ENCODE results near the gene RIOK3. TPM values are rescaled to one million over a fixed set of nuclear protein-coding genes. Genes with fewer than 3 reads are reported as not detected.
A peak's percentile ranks its signal among the peaks of the same experiment; 100 is the strongest.
"Not testable (repeated sequence)": the region's sequence is repeated elsewhere in the genome, so short reads cannot be mapped to it uniquely, and the experiment has no call there.

The RIOK3 gene, protein sequence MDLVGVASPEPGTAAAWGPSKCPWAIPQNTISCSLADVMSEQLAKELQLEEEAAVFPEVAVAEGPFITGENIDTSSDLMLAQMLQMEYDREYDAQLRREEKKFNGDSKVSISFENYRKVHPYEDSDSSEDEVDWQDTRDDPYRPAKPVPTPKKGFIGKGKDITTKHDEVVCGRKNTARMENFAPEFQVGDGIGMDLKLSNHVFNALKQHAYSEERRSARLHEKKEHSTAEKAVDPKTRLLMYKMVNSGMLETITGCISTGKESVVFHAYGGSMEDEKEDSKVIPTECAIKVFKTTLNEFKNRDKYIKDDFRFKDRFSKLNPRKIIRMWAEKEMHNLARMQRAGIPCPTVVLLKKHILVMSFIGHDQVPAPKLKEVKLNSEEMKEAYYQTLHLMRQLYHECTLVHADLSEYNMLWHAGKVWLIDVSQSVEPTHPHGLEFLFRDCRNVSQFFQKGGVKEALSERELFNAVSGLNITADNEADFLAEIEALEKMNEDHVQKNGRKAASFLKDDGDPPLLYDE
- 10 to 100 TPM; 67.1 to 95.8 (median 78.8) TPM for polyA plus RNA-seq (ENCODE audit: low read depth in 6 of 6)

- DNase-seq (peak; percentile 91), ATAC-seq (ENCODE audit: low read depth in 2 of 2) (peak; percentile 95 to 96)
- Mint-ChIP-seq H3K4me3 (peak within 1 kb of the TSS; percentile 96 to 100 (median 99)), H3K36me3 (peaks cover 0 to 8% of the 10 kb centered on the region in 2 donors), H3K9me3 (no peaks in the 10 kb centered on the region), H3K27ac (peak within 1 kb of the TSS; percentile 94 to 99 (median 97)), H3K4me1 (peaks cover 36 to 69% (median 56%) of the 10 kb centered on the region in 3 donors), H3K27me3 (no peaks in the 10 kb centered on the region)
These were observed at the start of gene RIOK3 for GRCh38 chr18:23452728-23453679. Gene RIOK3 (plus strand): TSS chr18:23453287. CDS start chr18:23453440, 153 bp downstream.

- ATAC-seq (ENCODE audit: low read depth in 2 of 2): no peak
- H3K4me1 Mint-ChIP-seq: peaks cover 0 to 6% (median 4%) of the 10 kb centered on the region in 3 donors
- DNase-seq: no peak
- no peaks in the 10 kb centered on the region for H3K9me3 Mint-ChIP-seq
- H3K4me3 Mint-ChIP-seq: no peak overlapping the region
- H3K36me3 Mint-ChIP-seq: peaks cover 6 to 16% of the 10 kb centered on the region in 2 donors
- H3K27ac Mint-ChIP-seq: no peak overlapping the region
- H3K27me3 Mint-ChIP-seq: no peaks in the 10 kb centered on the region
These were observed 49.8 kb upstream of the RIOK3 start for GRCh38 chr18:23403310-23403709.

DNA sequence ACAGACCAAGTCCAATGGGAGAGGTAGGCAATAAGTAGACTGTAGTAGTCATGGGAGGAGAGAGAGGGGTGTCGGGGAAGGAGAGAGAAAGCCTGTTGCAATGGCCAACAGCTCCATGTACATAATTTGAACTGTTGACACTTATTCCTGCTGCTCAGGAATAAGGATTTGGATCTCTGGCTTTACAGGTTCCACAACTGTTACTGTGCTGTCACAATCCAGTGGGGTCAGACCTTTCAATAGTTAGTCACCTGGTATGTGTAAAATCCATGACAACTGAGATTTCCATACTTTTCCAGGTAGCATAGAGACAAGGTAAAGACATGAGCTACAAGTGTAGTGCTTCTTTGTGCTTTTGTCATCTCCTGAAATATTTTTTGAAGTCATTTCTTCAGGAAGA lies 47.5 kb upstream of the RIOK3 start:
- H3K4me1 Mint-ChIP-seq: peaks cover 0 to 6% (median 4%) of the 10 kb centered on the region in 3 donors
- peaks cover 6 to 9% of the 10 kb centered on the region in 2 donors for H3K36me3 Mint-ChIP-seq
- H3K4me3 Mint-ChIP-seq: no peak overlapping the region
- H3K27ac Mint-ChIP-seq: no peak overlapping the region
- DNase-seq: no peak
- no peak for ATAC-seq (ENCODE audit: low read depth in 2 of 2)
- no peaks in the 10 kb centered on the region for H3K9me3 Mint-ChIP-seq
- H3K27me3 Mint-ChIP-seq: no peaks in the 10 kb centered on the region

GRCh38 chr18:23406271-23406787 lies 46.8 kb upstream of the RIOK3 start:
- no peaks in the 10 kb centered on the region for H3K27me3 Mint-ChIP-seq
- H3K4me3 Mint-ChIP-seq: no peak overlapping the region
- H3K27ac Mint-ChIP-seq: no peak overlapping the region
- H3K36me3 Mint-ChIP-seq: peaks cover 6 to 9% of the 10 kb centered on the region in 2 donors
- H3K9me3 Mint-ChIP-seq: no peaks in the 10 kb centered on the region
- H3K4me1 Mint-ChIP-seq: peaks cover 0 to 10% (median 6%) of the 10 kb centered on the region in 3 donors
- ATAC-seq (ENCODE audit: low read depth in 2 of 2) (no peak), DNase-seq (no peak)

- no peak overlapping the region for H3K4me3 Mint-ChIP-seq
- no peaks in the 10 kb centered on the region for H3K27me3 Mint-ChIP-seq
- no peaks in the 10 kb centered on the region for H3K36me3 Mint-ChIP-seq
- ATAC-seq (ENCODE audit: low read depth in 2 of 2): no peak
- DNase-seq: no peak
- H3K4me1 Mint-ChIP-seq: peaks cover 16 to 18% (median 18%) of the 10 kb centered on the region in 3 donors
- H3K27ac Mint-ChIP-seq: peak overlapping the region in 1 of 6 donors; percentile 33
- H3K9me3 Mint-ChIP-seq: no peaks in the 10 kb centered on the region
These were observed 40.6 kb upstream of the RIOK3 start for GRCh38 chr18:23412351-23412964.

DNA sequence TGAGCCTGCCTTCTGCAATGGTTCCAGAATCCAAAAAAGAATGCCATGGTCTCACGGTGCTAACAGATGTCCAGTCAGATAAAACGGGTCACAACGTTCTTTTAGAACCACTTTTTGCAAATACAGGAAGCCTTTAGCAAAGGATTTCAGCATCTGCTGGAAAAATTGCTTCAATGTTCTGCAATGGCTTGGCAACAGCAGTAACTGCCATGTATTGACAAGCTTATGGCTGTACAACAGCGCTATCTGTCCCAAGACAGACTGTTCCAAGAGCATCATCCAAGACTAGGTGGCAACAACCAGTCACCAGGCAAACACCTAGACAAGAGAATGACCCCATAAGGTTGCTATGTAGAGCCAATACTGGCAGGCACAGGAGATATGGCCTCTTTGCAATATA lies 37.6 kb upstream of the RIOK3 start:
- Mint-ChIP-seq H3K9me3 (no peaks in the 10 kb centered on the region), H3K4me3 (no peak overlapping the region), H3K27me3 (no peaks in the 10 kb centered on the region), H3K27ac (no peak overlapping the region), H3K36me3 (no peaks in the 10 kb centered on the region), H3K4me1 (peaks cover 12 to 16% (median 14%) of the 10 kb centered on the region in 3 donors)
- ATAC-seq (ENCODE audit: low read depth in 2 of 2): no peak
- no peak for DNase-seq

DNA sequence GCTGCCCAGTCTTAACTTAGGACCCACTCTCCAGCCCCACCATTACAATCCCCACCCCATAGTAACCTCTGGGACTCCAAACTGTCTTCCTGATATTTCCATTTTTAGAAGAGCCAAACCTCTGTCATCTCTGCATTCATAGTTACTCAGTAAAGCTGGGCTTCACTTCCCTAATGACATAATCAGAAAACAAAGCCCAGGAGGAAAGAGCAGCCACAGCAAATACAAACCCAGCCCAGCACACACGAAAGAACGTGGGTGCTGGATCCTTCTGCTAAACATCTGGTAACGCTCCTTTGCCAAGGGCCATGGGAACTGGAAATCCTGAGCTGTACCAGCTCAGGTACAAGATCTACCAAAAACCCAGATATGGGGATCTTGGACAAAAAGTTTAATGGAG lies 36.8 kb upstream of the RIOK3 start:
- no peak for ATAC-seq (ENCODE audit: low read depth in 2 of 2)
- H3K9me3 Mint-ChIP-seq: no peaks in the 10 kb centered on the region

GRCh38 chr18:23421277-23421676 lies 31.8 kb upstream of the RIOK3 start:
- H3K9me3 Mint-ChIP-seq: peaks cover 0 to 2% (median 1%) of the 10 kb centered on the region in 7 donors
- no peaks in the 10 kb centered on the region for H3K36me3 Mint-ChIP-seq
- DNase-seq (no peak), ATAC-seq (ENCODE audit: low read depth in 2 of 2) (no peak)
- peak overlapping the region in 1 of 6 donors; percentile 85 for H3K27ac Mint-ChIP-seq
- no peaks in the 10 kb centered on the region for H3K27me3 Mint-ChIP-seq
- H3K4me3 Mint-ChIP-seq: peak overlapping the region in 1 of 8 donors; percentile 49
- peaks cover 29 to 38% (median 34%) of the 10 kb centered on the region in 3 donors for H3K4me1 Mint-ChIP-seq

More for the DNA sequence above, 36.8 kb upstream of the RIOK3 start:
- Mint-ChIP-seq H3K4me1 (peaks cover 10 to 18% (median 14%) of the 10 kb centered on the region in 3 donors), H3K4me3 (no peak overlapping the region), H3K36me3 (no peaks in the 10 kb centered on the region), H3K27ac (peak overlapping the region in 3 of 6 donors; percentile 67 to 78 (median 68)), H3K27me3 (no peaks in the 10 kb centered on the region)
- DNase-seq: no peak

DNA sequence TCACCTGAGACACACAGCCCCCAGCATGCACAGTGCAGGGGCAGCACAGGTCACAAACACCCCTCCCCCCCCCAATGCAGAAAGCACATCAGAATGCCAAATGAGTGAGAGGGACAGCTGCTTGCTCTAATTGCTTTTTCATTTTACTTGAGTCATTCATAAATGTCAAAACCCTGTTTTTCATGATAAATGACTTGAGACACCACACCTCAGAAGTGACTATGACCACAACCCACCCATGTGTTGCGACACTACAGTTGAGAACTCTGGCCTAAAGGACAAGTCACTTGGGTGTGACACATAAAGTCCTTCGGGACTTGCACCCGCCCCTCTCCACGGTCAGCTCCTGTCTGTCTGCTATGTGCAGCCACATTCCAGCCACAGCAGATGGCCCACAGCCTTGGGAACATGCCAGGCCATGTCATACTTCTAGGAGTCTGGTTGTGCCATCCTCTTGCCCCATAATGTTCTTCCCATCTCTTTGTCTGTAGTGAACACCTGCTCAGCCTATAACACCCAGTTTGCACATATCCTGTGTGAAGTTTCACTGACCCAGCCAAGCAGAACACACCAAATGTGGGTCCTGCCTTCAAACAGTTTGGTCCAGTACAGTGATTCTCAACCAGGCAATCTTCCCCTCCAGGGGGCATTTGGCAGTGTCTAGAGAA lies 30.2 kb upstream of the RIOK3 start:
- ATAC-seq (ENCODE audit: low read depth in 2 of 2): peak; percentile 93 to 96

DNA sequence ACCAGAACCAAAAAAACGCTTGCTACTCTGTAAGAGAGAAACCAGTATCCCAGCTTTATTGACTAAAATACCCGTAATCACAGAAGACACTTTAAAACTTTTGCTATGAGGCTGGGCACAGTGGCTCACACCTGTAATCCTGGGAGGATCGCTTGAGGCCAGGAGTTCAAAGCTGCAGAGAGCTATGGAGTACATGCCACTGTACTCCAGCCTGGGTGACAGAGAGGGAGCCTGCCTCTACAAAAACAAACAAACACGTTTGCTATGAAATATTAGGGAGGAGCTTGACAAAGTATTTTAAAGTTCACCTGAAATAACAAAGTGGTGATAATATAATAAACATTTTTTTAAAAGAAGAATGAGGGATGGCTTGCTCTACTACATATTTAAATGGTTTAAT lies 28.5 kb upstream of the RIOK3 start:
- H3K9me3 Mint-ChIP-seq: peaks cover 0 to 6% (median 2%) of the 10 kb centered on the region in 7 donors
- peak overlapping the region in 3 of 6 donors; percentile 9 to 45 (median 23) for H3K27ac Mint-ChIP-seq
- ATAC-seq (ENCODE audit: low read depth in 2 of 2) (no peak), DNase-seq (no peak)
- H3K4me1 Mint-ChIP-seq: peaks cover 26 to 40% (median 33%) of the 10 kb centered on the region in 3 donors
- H3K27me3 Mint-ChIP-seq: no peaks in the 10 kb centered on the region
- H3K36me3 Mint-ChIP-seq: peaks cover 5 to 9% of the 10 kb centered on the region in 2 donors
- no peak overlapping the region for H3K4me3 Mint-ChIP-seq

More for the DNA sequence above, 30.2 kb upstream of the RIOK3 start:
- Mint-ChIP-seq H3K4me3 (peak overlapping the region in 6 of 8 donors; percentile 53 to 77 (median 68)), H3K36me3 (no peaks in the 10 kb centered on the region), H3K27ac (peak overlapping the region; percentile 65 to 94 (median 82)), H3K27me3 (no peaks in the 10 kb centered on the region), H3K4me1 (peaks cover 26 to 36% (median 33%) of the 10 kb centered on the region in 3 donors), H3K9me3 (peaks cover 0 to 6% (median 2%) of the 10 kb centered on the region in 7 donors)
- DNase-seq: peak; percentile 24

- no peak overlapping the region for H3K4me3 Mint-ChIP-seq
- no peaks in the 10 kb centered on the region for H3K27me3 Mint-ChIP-seq
- peaks cover 5 to 9% of the 10 kb centered on the region in 2 donors for H3K36me3 Mint-ChIP-seq
- H3K4me1 Mint-ChIP-seq: peaks cover under 1 to 23% (median 6%) of the 10 kb centered on the region in 3 donors
- DNase-seq (no peak), ATAC-seq (ENCODE audit: low read depth in 2 of 2) (no peak)
- H3K9me3 Mint-ChIP-seq: peaks cover 0 to 6% (median 3%) of the 10 kb centered on the region in 7 donors
- no peak overlapping the region for H3K27ac Mint-ChIP-seq
These were observed 24.3 kb upstream of the RIOK3 start for GRCh38 chr18:23428821-23429220.

DNA sequence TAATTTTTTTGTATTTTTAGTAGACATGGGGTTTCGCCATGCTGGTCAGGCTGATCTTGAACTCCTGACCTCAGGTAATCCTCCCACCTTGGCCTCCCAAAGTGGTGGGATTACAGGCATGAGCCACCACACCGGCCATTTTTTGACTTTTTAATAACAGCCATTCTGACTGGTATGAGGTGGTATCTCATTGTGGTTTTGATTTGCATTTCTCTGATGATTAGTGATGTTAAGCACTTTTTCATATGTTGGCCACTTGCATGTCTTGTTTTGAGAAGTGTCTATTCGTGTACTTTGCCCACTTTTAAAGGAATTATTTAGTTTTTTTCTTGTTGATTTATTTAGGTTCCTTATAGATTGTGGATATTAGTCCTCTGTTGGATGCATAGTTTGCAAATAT lies 23.5 kb upstream of the RIOK3 start:
- H3K27me3 Mint-ChIP-seq; ATAC-seq (ENCODE audit: low read depth in 2 of 2); H3K36me3 Mint-ChIP-seq; DNase-seq; H3K9me3 Mint-ChIP-seq: not testable (repeated sequence)
- peaks cover 4 to 23% (median 6%) of the 10 kb centered on the region in 3 donors for H3K4me1 Mint-ChIP-seq
- peak overlapping the region in 1 of 8 donors; percentile 28 for H3K4me3 Mint-ChIP-seq
- H3K27ac Mint-ChIP-seq: peak overlapping the region in 1 of 6 donors; percentile 68
